NCI-H1105 (cell line): Measurements from ENCODE around the gene SCFD2.

Source experiments
- DNase-seq: peaks from one replicate; lab custom pipeline; 2025; lab: John Stamatoyannopoulos, UW

The SCFD2 gene

DNA sequence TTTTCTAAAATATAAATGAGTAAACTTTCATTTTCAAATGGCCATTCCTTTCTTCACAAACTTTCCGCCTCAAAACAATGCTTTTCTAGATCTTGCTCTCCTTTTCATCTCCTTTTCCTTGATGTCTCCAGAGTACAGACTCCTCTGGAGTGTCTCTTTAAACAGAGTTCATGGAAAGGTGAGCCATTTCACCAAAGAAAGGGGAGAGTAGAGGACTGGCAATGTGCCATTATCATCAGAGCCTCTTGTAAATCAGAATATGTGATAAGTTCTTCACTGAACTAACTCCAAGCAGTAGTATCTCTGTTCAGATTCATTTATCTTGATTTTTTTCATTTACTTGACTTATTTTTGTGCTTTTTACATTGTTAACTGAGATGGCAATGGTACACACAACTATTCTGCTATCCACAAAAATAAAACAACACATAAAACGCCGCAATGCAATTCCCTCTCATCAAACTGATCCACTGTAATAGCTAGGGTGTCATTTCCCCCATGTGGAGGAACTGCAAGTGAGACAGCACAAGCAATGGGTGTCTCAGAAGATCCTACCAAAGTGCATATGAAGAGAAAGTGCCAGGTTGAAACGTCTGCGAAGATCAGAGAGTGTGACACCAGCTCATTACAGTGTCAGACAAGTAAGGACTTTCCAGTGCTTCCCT lies 378.3 kb downstream of the SCFD2 start:
- no peak for DNase-seq

GRCh38 chr4:52984462-52984881 lies 381.4 kb downstream of the SCFD2 start:
- no peak for DNase-seq

DNA sequence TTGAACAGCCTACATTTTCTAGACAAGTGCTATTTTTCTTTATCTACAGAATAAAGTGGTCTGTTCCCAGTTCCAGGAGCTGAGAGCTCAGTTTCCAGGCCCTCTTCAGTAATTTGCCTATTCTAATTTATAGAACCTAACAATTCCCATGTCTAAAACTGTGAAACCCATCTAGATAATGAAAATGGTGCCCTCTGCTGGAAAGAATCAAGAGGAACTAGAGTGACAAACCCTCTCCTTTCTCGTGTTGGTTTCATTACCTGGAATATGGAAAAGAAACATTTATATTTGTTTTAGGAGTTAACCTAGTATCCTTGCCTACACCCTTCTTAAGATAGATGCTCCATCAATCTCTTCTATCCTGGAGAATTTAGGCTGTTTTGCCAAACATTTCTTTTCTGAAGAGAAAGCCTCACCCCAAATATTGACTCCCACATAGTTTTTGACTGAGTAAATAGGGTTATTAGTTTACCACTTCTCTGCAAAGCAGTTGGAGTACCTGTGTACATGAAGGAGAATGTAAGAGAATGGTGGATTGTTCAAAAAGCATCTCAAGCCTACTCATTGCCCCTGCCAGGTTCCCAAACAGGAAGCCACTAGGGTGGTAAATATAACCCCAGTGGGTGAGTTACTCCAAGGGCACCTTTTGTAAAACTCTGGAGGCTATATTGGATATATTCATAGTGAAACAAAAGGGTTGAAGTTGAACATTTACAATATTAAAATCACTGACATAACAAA lies 382.1 kb downstream of the SCFD2 start:
- peak; percentile 25 for DNase-seq

GRCh38 chr4:52982946-52983340 lies 382.9 kb downstream of the SCFD2 start:
- DNase-seq, result no peak

GRCh38 chr4:52982255-52982945 lies 383.5 kb downstream of the SCFD2 start:
- DNase-seq, result peak; percentile 18

DNA sequence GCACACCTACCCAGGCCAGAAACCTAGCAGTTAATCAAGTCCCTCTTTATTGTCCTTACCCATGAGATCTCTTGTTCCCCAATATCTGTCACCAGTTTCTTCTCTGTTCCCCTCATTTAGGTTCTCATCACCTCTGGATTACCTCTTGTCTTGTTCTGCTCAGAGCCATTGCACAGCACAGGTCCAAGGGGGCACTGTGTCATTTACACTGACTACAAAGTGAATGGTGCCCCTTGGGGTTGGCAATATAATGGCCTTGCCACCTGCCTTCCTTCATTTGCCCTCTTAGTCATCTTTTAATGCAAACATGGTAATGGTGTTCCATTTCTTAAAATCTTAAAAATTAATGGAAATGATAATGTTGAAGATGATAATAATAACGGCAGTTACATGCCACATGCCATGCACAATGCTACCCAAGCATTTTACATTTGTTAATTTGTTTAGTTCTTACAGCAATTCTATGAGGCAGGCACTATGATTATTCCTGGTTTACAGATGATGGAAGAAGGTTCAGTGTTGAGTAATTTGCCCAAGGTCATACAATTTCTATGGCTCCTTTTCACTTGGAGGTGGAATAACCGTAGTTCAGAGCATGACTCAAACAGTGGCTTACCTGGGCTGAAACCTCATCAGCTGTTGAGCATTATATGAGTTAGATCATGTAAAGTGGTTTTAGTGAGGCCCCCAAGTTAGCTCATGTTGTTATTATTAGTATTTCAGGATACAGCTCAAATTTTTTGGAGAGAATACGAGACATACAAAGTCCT lies 385.9 kb downstream of the SCFD2 start:
- DNase-seq, result no peak

GRCh38 chr4:52979020-52979419 lies 386.8 kb downstream of the SCFD2 start:
- DNase-seq, result no peak

DNA sequence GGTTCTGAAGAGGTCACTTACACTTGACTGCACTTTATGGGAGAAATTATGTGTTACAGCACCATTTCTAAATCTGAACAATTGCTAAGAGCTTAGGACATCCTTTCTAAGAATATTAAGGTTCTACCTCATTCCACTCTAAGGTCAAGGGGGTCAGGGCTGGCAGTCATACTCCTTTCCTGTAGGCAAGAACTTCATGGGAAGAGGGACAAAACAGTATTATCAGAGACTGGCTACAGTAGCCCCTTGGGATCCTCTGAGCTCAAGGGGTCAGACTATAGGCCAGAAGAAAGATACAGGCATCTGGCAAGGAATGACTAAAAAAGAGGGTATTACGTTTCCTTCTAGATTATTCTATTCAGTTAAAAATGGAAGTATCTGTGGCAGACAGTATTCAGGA lies 388.6 kb downstream of the SCFD2 start:
- DNase-seq, result no peak

DNA sequence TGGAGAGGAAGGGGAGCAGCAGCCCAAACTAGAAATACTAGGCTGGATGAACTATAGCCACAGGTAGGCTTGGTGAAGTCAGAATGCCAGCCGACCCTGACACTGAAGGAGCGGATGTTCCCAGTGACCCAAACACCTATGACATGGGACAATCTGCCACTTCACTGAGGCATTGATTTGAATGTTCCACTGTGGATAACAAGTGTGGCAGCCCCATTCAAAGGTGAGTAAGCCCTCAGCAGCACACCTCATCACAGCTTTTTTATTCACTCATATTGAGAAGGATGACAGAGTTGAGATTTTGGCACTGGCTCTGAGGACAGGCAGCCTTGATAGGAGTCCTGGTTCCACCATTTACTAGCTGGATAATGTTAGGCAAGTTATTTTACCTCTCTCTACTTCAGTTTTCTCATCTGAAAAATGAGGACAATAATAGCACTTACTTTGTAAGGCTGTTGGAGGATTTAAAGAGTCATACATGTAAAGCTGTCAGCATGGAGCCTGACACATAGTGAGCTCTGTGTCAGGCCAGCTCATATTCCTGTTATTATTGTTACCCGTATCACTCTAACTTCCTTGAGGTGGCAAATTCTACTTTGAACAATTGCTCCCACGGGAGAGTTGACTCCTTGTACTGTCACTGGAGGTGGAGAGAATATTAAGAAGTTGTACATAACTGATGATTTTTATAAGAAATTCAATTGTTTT lies 389.2 kb downstream of the SCFD2 start:
- no peak for DNase-seq

DNA sequence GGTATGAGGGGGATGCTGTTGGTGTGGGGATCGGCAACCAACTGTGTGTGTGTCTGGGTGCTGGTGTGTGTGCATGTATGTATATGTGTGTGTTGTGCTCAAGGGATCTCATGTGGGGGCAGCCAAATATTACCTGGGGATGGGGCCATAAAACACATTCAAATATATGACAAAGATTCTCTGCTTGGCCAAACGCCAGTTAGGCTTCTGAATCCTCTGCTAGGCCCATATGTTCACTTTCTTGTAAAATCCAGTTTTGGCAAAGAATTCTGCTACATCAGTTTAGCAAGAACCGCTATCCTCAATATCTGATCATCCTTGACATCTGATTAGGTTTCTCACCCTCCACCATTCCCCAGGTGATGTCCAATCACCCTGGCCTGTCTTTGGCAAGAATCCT lies 397.2 kb downstream of the SCFD2 start:
- DNase-seq, result no peak

DNA sequence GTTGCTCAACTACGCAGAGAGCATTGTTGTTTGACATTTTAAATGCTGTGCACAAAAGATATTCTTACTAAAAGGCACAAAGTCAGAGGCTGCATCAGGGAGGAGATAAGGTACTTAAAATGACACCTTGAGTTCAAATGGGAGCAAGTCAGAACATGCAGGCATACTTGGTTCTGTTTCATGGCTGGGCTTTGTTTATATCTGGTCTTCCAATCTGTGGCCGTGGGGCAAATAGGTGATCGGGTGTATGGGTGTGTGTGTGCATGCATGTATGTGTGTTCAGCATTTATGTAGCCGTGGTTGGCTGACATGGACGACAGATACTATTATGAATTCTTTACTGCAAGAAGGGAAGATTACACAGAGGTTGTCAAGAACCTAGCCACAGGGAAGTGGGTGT lies 397.6 kb downstream of the SCFD2 start:
- DNase-seq, result no peak

DNA sequence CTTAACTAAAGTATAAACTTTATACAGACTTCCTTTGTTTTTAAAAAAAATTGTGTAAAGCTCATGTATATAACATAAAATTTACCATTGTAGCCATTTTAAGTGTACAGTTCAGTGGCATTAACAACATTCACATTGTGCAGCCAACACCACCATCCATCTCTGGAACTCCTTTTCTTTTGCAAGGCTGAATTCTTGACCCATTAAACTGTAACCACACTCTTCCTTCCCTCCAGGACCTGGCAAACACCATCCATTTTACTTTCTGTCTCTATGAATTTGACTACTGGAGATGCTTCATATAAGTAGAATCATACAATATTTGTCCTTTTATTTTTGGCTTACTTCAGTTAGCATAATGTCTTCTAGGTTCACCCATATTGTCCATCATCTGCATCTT lies 399.1 kb downstream of the SCFD2 start:
- no peak for DNase-seq

GRCh38 chr4:52966172-52966571 lies 399.7 kb downstream of the SCFD2 start:
- DNase-seq, result no peak

- no peak for DNase-seq
These were observed 401.2 kb downstream of the SCFD2 start for GRCh38 chr4:52964561-52965101.

- DNase-seq, result no peak
These were observed 401.9 kb downstream of the SCFD2 start for GRCh38 chr4:52964011-52964410.

DNA sequence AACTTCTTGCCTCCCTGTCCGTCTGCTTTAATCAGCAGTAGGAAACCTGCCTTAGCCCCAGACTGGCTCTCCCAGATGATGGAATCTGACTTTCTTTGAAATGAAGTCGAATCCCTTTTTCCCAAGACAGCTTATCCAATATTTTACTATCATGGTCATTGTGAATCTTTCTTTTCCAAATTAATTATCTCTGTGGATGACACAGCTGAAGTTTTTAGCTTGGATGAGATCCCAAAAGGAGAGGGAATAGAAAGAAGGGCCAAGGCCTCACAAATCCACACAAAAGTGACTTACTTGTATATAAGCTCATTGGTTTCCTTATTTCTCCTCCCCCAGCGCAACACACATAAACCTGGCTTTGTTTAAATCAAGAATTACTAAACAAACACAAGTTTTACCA lies 403.1 kb downstream of the SCFD2 start:
- DNase-seq, result no peak

DNA sequence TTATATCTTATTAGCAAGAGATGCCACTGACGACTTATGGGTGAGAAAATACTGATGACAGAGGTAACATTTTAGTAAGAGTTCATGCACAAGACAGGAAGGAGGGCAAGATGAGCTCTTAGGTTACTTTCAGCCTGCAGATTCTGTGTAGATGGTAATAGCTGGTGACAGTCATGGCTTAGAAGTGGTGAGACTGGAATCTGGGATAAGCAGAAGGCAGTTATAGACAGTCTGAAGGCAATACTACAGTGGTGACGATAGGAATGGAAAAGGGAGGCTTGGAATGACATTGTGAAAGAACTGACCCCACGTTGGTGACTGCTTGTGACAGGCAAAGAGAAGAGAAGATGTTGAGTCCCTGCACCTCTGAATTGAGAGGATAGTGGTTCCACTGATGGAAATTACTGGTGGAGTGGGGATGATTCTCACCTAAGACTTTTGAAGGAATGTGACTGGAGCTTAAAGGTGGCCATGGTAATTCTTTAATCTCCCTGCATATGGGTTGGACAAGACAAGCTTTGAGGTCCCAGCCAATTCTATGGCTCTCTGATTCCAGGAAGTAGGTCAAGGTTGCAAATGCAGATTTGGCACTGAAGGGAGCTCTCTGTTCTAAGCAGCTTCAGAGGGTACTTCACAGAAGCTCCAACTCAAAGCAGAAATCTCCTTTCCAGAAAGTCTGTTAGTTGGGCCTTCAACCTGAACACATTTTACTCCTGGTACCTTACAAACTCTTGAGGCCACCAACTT lies 404.0 kb downstream of the SCFD2 start:
- DNase-seq, result no peak

- no peak for DNase-seq
These were observed 406.3 kb downstream of the SCFD2 start for GRCh38 chr4:52959541-52959940.

DNA sequence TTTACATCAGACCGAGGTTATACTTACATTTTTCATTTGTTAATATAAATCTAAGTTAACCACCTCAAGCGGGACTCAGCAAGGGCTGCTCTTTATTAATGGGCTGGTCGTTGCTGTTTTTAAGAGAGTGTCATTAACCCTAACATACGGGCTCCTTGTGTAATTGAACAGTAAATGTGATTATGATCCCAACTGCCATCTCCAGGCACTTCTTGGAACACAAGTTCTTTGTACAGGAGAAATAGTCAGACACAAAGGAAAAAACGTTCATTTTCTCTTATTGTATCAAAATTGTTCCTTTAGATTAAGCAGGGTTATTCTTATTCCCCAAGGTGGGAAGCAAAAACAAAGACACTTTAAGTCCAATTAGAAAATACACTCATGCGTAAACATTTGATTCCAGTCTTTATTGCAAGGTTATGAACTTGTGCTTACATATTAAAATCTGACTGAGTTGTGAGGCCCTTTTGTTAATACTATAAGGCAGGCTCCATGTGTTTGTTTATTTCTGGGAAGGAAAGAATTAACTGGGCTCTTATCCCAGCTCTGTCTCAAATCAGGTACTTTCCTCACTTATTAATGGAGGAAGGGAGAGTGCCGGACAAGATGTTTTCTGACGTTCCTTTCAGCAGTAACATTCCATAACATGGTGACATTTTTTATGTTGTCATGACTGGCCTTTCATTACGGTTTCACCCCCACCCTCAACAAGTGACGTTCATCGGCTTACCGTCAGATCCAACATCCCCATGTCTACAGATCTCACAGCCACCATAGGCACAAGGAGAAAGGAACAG lies 407.8 kb downstream of the SCFD2 start:
- no peak for DNase-seq

- peak; percentile 38 for DNase-seq
These were observed 408.6 kb downstream of the SCFD2 start for GRCh38 chr4:52957220-52957686.
